ENCODE measurements around the gene FGFR4. TPM values are rescaled to one million over a fixed set of nuclear protein-coding genes. Genes with fewer than 3 reads are reported as not detected.

Gene FGFR4
- total and polyA plus RNA-seq, 2 experiments from 2014 or later: 43.4 to 150 TPM

GRCh38 chr5:177081859-177082258, 4.9 kb upstream of the FGFR4 start:
- peaks cover 19% of the 10 kb centered on the region for H3K4me1 Mint-ChIP-seq
- Histone ChIP-seq H3K9me2 (ENCODE audit: insufficient read depth) (no peaks in the 10 kb centered on the region), H3F3A (replicated peaks; ENCODE audit: low read depth) (peaks cover 17% of the 10 kb centered on the region), H2AFZ (no peak overlapping the region), H4K20me1 (replicated peaks; ENCODE audit: insufficient read depth) (no peaks in the 10 kb centered on the region), H3K27me3 (ENCODE audit: insufficient read depth) (no peaks in the 10 kb centered on the region), H3K36me3 (ENCODE audit: insufficient read depth) (no peaks in the 10 kb centered on the region), H3K4me2 (no peak overlapping the region), H3K4me3 (no peak overlapping the region), H3K79me2 (replicated peaks; ENCODE audit: insufficient read depth) (no peaks in the 10 kb centered on the region), H3K4me1 (ENCODE audit: insufficient read depth) (peaks cover 21% of the 10 kb centered on the region), H3K27ac (ENCODE audit: low read depth) (no peak overlapping the region)
- no peaks in the 10 kb centered on the region; the same call in 2 of the 3 replicates for H3K36me3 Mint-ChIP-seq (ENCODE audit: low read depth)
- no peak for ATAC-seq
- no peak overlapping the region for H3K27ac Mint-ChIP-seq
- no peaks in the 10 kb centered on the region for H3K9me3 Mint-ChIP-seq
- TF ChIP-seq JUNB (IDR thresholded peaks at IDR 0.05; ENCODE audit: unreplicated experiment): no peak
- TF ChIP-seq EZH2phosphoT487 (IDR thresholded peaks at IDR 0.05; ENCODE audit: unreplicated experiment): no peak
- no peak for TF ChIP-seq ZNF462 (CRISPR knock-in tag; IDR thresholded peaks at IDR 0.05)
- no peak for TF ChIP-seq ZNF331 (CRISPR knock-in tag; IDR thresholded peaks at IDR 0.05; ENCODE audit: low read depth)
- TF ChIP-seq EZH2 (IDR thresholded peaks at IDR 0.05; ENCODE audit: low read depth, unreplicated experiment): no peak
- TF ChIP-seq REST (IDR thresholded peaks at IDR 0.05; ENCODE audit: unreplicated experiment): no peak
- no peak for TF ChIP-seq POLR2AphosphoS5 (IDR thresholded peaks at IDR 0.05; ENCODE audit: low read depth)
- TF ChIP-seq, protein P1, sequence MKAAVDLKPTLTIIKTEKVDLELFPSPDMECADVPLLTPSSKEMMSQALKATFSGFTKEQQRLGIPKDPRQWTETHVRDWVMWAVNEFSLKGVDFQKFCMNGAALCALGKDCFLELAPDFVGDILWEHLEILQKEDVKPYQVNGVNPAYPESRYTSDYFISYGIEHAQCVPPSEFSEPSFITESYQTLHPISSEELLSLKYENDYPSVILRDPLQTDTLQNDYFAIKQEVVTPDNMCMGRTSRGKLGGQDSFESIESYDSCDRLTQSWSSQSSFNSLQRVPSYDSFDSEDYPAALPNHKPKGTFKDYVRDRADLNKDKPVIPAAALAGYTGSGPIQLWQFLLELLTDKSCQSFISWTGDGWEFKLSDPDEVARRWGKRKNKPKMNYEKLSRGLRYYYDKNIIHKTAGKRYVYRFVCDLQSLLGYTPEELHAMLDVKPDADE (IDR thresholded peaks at IDR 0.05): no peak
- TF ChIP-seq STAT1 (IDR thresholded peaks at IDR 0.05; ENCODE audit: unreplicated experiment): no peak
- TF ChIP-seq CTCF (conservative IDR thresholded peaks at IDR 0.05; ENCODE audit: low read depth in 2 of 2): no peak
- TF ChIP-seq ZNF114 (CRISPR knock-in tag; IDR thresholded peaks at IDR 0.05): no peak
- TF ChIP-seq CREB1 (CRISPR knock-in tag; IDR thresholded peaks at IDR 0.05; ENCODE audit: low read depth): no peak
- TF ChIP-seq NANOG (IDR thresholded peaks at IDR 0.05; ENCODE audit: borderline replicate concordance): no peak
- no peaks in the 10 kb centered on the region for H3K27me3 Mint-ChIP-seq (ENCODE audit: insufficient read depth, low read depth, poor library complexity)
- no peak overlapping the region for H3K4me3 Mint-ChIP-seq
- DNase-seq (ENCODE audit: low spot score): no peak

Data from GM23338 (cell line).